C4-2B (cell line): ENCODE data around the gene INO80C.

ENCODE experiments used
- H3K27ac ChIP-seq: fragments of 450-650 bp; 2 replicates; pipeline ENCODE4 v1.5.1; 2017
- CTCF ChIP-seq: fragments of 450-650 bp; conservative IDR thresholded peaks from 2 replicates; pipeline ENCODE4 v1.5.1; 2017; ENCODE audit warnings: mild to moderate bottlenecking
- ZFX ChIP-seq: fragments of 450-650 bp; IDR thresholded peaks from 2 replicates; pipeline ENCODE4 v1.6.1; 2017

INO80C gene

GRCh38 chr18:35466334-35466733 lies 31.4 kb downstream of the INO80C start:
- TF ChIP-seq CTCF (no peak), ZFX (no peak)
- H3K27ac ChIP-seq = no peak overlapping the region

GRCh38 chr18:35465329-35465728 lies 32.4 kb downstream of the INO80C start:
- H3K27ac ChIP-seq = no peak overlapping the region
- no peak for TF ChIP-seq CTCF
- TF ChIP-seq ZFX = no peak

- H3K27ac ChIP-seq = no peak overlapping the region
- TF ChIP-seq CTCF (no peak), ZFX (no peak)
Observed at GRCh38 chr18:35464831-35465279, 32.9 kb downstream of the INO80C start.

GRCh38 chr18:35463827-35464226 lies 33.9 kb downstream of the INO80C start:
- no peak overlapping the region for H3K27ac ChIP-seq
- TF ChIP-seq ZFX (no peak), CTCF (no peak)

- no peak overlapping the region; the same call in 1 of the 2 replicates for H3K27ac ChIP-seq
- no peak for TF ChIP-seq ZFX
- TF ChIP-seq CTCF = no peak
Observed at GRCh38 chr18:35463050-35463449, 34.7 kb downstream of the INO80C start.

GRCh38 chr18:35460736-35461161 lies 37.0 kb downstream of the INO80C start:
- no peak overlapping the region for H3K27ac ChIP-seq
- TF ChIP-seq CTCF (no peak), ZFX (no peak)

GRCh38 chr18:35459997-35460396 lies 37.8 kb downstream of the INO80C start:
- TF ChIP-seq ZFX = no peak
- TF ChIP-seq CTCF = no peak
- no peak overlapping the region for H3K27ac ChIP-seq
